C1 segment of cervical spinal cord (tissue), 14 donors: ENCODE results near the gene WDR62.

Source experiments
- DNase-seq, 14 donors: peaks; one replicate each; lab custom pipeline; 2025; lab: John Stamatoyannopoulos, UW

WDR62 gene

DNA sequence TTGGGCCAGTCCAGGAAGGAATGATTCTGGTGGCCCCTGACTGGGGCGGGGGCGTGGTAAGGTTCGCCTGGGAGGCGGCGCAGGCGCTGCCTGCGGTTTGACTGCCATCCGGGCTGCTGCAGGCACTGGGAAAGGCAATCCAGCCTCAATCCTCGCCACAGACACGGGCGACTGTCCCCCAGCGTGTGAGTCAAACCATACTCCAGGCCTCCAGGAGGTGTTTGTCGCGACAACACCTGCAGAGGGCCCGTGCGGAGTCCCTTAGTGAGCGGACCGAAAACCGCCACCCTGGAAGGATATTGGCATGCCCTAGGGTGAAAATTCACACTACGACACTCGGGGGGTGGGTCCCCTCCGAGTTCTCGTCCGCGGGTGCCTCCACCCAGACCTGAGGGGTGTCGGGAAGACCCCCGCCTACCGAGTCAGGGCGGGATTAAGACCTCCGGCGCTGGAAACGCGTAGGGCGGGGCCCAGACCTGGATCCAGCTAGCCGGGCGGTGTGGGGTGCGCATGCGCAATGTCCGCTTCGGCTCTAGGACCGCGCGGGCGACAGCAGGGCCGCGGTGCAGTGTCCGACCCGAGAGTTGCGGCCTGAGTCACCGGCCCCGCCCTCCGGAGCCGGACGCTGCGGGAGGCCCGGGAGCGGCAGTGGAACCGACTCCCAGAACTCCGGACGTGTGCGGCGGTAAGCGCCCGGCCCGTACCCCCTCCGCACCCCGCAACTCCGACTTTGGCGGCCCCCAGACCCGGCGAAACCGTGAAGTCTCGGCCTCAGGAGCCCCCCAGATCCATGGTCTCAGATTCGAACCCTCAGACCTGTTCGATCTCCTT is 85.0 kb downstream of the WDR62 start, which contains the start of gene CAPNS1:
CAPNS1 (plus strand) TSS at position 594 of the 831 bp plus-strand sequence. CDS start 946 bp downstream, outside the sequence.
- DNase-seq, result peak; percentile 74 to 99 (median 93)

DNA sequence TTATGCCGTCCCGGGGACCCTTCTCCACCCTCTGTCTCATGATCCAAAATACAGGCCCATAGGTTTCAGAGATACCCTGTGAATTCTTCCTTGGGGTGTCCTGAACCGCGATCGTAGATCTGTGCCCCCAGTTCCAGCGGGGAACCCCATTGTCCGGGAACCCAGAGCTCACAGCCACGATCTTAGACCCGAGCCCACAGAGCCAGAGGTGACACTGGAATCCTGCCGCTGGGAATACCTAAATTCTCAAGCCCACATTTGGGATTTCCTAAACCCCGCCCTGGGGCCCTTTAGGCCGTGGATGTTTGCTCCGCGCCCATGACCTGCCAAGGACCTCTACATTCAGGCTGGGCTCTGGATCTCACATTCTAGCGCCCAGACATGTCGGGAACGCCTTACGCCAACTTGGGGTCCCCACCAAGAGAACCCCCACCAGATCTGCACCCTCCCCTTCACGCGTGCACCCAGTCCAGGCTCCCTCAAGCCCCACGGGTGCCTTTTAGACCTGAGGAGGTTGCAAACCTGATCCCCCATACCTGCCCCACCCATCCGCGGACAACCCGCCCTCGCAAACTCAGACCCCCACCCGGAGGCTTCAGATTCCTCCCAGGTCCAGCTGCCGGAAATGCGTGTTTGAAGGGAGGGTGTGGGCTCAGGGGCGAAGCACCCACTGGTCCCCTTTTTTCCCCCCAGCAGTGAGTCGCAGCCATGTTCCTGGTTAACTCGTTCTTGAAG is 85.8 kb downstream of the WDR62 start:
- DNase-seq, result peak in 3 of 14 donors; percentile 36 to 55 (median 47)

DNA sequence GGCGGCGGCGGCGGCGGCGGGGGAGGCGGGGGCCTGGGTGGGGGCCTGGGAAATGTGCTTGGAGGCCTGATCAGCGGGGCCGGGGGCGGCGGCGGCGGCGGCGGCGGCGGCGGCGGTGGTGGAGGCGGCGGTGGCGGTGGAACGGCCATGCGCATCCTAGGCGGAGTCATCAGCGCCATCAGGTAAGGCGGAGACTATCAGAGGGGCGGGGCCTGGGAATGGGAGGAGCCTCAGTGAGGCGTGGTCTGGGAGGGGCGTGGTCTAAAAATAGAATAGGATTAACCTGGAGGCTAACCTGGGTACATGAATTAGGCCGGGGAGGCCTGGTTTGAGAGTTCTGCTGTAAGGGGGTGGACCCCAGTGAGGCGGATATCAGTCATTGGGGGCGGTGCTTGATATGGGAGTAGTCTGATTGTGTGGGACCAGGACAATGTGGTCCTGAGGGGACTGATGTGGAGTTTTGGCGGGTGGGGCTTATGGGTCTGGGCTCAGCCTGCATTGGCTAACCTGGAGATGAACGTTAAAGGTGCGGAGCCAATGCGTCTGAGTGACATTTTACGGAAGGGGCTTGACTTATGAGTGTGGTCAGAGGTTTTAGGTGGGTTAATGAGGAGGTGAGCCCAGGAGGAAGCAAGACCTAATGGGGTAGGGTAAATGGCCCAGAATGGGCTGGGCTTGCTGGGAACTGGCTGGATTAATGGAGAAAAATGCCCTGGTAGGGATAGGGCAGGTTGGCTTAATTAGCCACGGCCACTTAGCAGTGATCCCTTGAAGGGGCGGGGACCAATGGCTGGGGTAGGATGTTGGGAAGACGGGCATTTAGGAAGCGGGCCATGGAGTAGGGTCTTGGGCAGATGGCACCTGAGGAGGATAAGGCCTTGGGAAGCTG is 86.6 kb downstream of the WDR62 start:
- peak in 12 of 14 donors; percentile 20 to 78 (median 42) for DNase-seq

DNA sequence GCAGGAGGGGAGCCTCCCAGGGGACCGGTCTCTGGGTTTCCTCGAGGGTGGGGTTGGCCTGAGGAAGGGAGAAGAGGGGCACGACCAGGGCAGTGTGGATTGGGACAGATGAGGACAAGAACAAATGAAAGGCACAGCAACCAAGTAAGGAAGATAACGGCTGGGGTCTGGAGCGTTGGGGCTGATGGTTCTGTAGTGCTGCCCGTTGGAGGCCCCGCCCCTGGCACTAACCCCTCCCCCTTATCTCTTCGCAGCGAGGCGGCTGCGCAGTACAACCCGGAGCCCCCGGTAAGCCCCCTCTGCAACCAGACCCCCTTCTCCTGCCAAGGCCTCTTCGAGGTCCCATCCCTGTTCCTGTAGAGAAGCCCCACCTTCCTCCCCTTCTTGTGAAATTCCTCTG is 87.3 kb downstream of the WDR62 start:
- no peak for DNase-seq

DNA sequence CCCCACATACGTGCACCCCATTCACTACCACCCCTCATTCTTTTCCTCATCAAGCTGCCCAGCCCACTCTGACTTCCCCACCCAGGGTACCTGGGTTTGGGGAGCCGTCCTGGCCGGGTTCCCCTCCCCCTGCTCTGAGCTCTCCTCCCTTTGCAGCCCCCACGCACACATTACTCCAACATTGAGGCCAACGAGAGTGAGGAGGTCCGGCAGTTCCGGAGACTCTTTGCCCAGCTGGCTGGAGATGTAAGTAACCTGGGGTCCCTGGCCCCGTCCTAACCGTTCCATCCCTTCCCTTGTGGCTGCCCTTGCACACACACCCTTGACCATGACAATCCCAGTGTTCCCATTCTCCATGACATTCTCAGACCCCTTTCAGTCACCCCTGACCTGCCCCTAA is 87.8 kb downstream of the WDR62 start:
- DNase-seq, result no peak

DNA sequence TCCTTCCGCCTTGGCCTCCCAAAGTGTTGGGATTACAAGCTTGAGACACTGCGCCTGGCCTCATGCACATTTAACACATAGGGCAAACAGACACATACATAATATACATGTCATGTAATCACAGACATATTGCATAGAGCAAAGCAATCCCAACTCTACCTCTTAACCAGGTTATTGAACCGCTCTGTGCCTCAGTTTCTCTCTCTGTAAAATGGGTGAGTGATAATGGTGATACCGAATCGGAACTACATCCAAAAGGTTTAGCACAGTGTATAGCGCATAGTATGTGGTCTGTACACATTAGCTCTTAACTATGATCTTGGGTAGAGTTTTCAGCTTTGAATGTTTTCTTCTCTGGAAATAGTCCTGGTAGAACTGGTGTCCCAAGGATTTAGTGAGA is 89.9 kb downstream of the WDR62 start:
- DNase-seq, result no peak

DNA sequence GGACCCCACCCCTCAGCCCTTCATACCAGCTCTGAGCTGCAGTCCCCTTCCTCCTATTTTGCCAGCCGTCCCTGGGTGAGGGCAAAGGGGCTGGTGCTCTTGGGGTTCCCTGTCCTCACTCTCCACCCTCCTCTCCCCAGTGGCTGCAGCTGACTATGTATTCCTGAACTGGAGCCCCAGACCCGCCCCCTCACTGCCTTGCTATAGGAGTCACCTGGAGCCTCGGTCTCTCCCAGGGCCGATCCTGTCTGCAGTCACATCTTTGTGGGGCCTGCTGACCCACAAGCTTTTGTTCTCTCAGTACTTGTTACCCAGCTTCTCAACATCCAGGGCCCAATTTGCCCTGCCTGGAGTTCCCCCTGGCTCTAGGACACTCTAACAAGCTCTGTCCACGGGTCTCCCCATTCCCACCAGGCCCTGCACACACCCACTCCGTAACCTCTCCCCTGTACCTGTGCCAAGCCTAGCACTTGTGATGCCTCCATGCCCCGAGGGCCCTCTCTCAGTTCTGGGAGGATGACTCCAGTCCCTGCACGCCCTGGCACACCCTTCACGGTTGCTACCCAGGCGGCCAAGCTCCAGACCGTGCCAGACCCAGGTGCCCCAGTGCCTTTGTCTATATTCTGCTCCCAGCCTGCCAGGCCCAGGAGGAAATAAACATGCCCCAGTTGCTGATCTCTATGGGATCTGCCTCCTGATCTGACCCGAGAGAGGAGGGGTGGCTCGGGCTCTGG is 95.1 kb downstream of the WDR62 start:
- DNase-seq, result no peak

DNA sequence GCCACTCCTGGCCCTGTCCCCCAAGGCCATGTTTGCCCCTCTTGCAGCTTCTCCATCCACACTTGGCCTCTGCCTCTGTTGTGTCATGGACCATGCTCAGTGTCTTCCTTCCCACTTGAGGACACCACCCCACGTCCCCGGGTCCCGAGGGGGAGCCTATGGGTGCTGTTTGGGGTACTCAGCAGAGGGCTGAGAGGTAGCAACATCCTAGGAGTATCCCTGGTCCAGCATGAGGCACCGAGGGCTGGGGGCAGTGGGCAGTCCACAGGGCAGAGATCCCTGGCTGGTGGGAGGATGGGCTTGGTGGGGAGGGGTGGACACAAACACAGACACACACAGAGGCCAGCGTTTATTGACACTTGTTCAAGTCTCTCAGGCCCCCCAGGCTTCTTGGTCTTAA is 95.9 kb downstream of the WDR62 start:
- DNase-seq, result no peak

DNA sequence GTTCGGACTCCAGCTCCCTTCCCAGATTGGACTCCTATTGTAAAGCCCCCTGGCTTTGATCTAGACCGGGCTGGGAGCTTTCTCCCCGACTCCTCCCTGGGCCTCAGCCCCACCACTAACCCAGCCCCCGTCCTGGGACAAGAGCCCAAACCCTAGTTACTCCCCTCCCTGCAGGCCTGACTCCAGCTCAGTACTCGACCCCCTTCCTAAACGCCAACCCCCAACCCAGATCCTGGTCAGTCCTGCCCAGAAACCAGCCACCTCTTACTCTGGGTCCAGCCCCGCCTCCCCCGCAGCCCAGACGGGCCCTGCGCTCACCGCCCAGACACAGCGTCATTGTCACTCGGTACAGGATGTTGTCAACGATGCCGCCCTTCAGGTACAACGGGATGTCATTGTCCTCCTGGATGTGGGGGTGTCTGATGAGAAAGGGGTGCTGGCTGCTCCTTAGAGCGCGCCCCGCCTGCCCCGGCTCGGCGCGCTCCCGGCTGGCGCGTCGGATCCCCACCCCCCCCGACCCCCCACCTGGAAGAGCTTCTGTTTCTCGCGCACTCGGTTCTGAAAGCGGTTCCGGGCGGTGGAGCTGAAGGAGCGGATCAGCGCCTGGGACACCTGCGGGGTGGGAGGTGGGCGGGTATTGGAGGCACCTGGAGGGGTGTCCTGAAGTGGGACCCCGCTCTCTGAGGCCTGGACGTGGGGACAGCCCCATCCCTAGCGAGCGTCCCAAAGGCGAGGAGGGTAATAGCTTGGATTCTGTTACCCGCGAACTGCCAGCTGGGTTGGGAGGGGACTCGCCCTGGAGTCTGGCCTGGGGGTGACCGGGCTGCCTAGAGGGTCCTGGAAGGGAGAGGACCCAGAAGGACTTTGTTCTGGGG is 96.7 kb downstream of the WDR62 start:
- peak in 1 of 14 donors; percentile 79 for DNase-seq

DNA sequence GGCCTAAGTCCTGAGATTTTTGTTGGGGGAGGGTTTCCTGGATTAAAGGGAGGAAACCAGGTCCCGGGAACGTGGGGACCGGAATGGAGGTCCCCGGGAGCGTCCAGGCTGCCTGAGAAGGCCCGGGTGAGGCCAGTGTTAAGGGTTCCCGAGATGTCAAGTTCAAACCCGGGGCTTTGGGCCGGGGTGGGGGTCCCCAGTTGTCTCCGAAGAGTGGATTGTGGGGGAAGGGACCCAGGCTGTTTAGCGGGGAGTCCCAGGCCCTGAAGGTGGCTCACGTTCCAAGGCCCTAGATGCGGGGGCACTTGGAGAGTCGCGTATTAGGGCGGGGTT is 97.3 kb downstream of the WDR62 start:
- no peak for DNase-seq

DNA sequence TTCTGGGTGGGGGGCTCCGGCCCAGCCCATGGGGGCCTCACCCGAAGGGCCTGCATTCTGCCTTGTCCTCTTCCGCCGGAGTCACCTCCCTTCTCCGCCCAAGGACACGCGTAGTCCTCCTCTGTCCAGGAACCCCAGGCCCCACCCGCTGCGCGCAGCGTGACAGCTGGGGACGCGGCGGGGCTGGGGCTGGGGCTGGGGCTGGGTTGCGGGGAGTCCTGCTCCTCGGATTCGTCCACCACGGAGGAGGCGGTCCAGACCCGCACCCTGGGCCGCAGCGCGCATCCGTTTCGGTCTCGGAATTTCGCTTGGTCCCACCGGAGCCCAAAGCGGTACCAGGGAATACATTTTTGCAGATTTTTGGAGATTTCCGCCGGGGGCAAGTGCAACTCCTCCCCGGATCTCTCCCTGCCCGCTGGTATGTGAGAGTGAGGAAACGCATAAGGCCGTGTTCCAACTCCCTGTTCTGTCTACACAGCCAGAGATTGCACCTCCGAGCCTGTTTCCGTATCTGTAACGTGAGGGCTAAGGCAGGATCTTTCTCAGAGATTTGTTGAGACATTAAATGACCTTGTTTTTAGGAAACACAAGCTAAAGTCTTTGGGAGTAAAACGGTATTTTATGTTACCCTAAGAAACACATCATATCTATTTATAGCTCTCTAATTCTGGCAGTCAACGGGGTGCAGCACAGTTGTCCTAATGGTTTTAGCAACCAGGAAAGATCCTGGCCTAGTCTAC is 97.8 kb downstream of the WDR62 start, which contains the start of gene COX7A1:
COX7A1 (minus strand) TSS at position 96 of the 740 bp plus-strand sequence; CDS start at position 56, 40 bp downstream.
- DNase-seq, result peak in 1 of 14 donors; percentile 75

DNA sequence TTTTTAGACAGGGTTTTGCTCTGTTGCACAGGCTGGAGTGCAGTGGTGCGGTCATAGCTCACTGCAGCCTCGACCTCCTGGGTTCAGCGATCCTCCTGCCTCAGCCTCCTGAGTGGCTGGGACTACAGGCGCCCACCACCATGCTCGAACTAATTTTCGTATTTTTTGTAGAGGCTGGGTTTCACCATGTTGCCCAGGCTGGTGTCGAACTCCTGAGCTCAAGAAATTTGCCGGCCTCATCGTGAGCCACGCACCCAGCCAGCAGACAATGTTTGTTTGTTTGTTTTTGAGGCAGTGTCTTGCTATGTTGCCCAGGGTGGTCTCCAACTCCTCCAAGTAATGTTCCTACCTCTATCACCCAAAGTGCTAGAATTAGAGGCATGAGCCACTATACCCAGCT is 98.4 kb downstream of the WDR62 start:
- no peak for DNase-seq
